Mammary epithelial cell (primary cell): ENCODE data around the gene SPCS1.

Experiments
- CTCF ChIP-seq, 2 donors: IDR thresholded peaks in 1 of 2; conservative IDR thresholded peaks in 1 of 2; 2 replicates each; pipeline ENCODE4 v1.5.1; 2011 to 2012; ENCODE audit warnings: inconsistent platforms in 2 of 2, low read length in 2 of 2, mild to moderate bottlenecking in 2 of 2, control low read depth in 1 of 2, low read depth in 1 of 2; ENCODE audit not compliant: insufficient read depth in 1 of 2; ENCODE audit errors: extremely low read depth in 1 of 2
- EZH2 ChIP-seq: IDR thresholded peaks from 2 replicates; pipeline ENCODE4 v1.6.1; 2012; ENCODE audit warnings: low read length, inconsistent platforms, borderline replicate concordance

GRCh38 chr3:52754373-52754772 lies 48.5 kb downstream of the SPCS1 start:
- TF ChIP-seq CTCF (conservative IDR thresholded peaks at IDR 0.05 in 1 of 2, IDR thresholded peaks at IDR 0.05 in 1 of 2; ENCODE audit: extremely low read depth in 1 of 2, insufficient read depth in 1 of 2, low read depth in 1 of 2, low read length in 2 of 2): no peak
- no peak for TF ChIP-seq EZH2
